ENCODE data around the gene ZNF333.
"Not testable (repeated sequence)": the region's sequence is repeated elsewhere in the genome, so short reads cannot be mapped to it uniquely, and the experiment has no call there.

ZNF333 gene

GRCh38 chr19:14699641-14700040 is 9.8 kb downstream of the ZNF333 start:
- no peak for DNase-seq (ENCODE audit: low read depth)

- DNase-seq (ENCODE audit: low read depth): no peak
Measured at GRCh38 chr19:14700711-14701375, 11.0 kb downstream of the ZNF333 start.

GRCh38 chr19:14703833-14704232 is 14.0 kb downstream of the ZNF333 start:
- DNase-seq (ENCODE audit: low read depth): no peak

- DNase-seq (ENCODE audit: low read depth): no peak
Measured at GRCh38 chr19:14704450-14704849, 14.6 kb downstream of the ZNF333 start.

GRCh38 chr19:14715841-14716240 is 26.0 kb downstream of the ZNF333 start:
- no peak for DNase-seq (ENCODE audit: low read depth)

- DNase-seq (ENCODE audit: low read depth): no peak
Measured at GRCh38 chr19:14718522-14719116, 28.8 kb downstream of the ZNF333 start.

- DNase-seq (ENCODE audit: low read depth): no peak
Measured at GRCh38 chr19:14719162-14719561, 29.3 kb downstream of the ZNF333 start.

GRCh38 chr19:14722127-14722526 is 32.3 kb downstream of the ZNF333 start:
- DNase-seq (ENCODE audit: low read depth): no peak

GRCh38 chr19:14728595-14728994 is 38.7 kb downstream of the ZNF333 start:
- no peak for DNase-seq (ENCODE audit: low read depth)

GRCh38 chr19:14731200-14731599 is 41.4 kb downstream of the ZNF333 start:
- no peak for DNase-seq (ENCODE audit: low read depth)

- no peak for DNase-seq (ENCODE audit: low read depth)
Measured at GRCh38 chr19:14732510-14732909, 42.7 kb downstream of the ZNF333 start.

GRCh38 chr19:14733574-14733973 is 43.7 kb downstream of the ZNF333 start:
- DNase-seq (ENCODE audit: low read depth): no peak

GRCh38 chr19:14735915-14736314 is 46.1 kb downstream of the ZNF333 start:
- DNase-seq (ENCODE audit: low read depth): no peak

- no peak for DNase-seq (ENCODE audit: low read depth)
Measured at GRCh38 chr19:14746886-14747285, 57.0 kb downstream of the ZNF333 start.

- DNase-seq (ENCODE audit: low read depth): no peak
Measured at GRCh38 chr19:14748601-14749000, 58.8 kb downstream of the ZNF333 start.

GRCh38 chr19:14758816-14759215 is 69.0 kb downstream of the ZNF333 start:
- no peak for DNase-seq (ENCODE audit: low read depth)

- DNase-seq (ENCODE audit: low read depth): no peak
Measured at GRCh38 chr19:14761607-14762006, 71.8 kb downstream of the ZNF333 start.

GRCh38 chr19:14762111-14762510 is 72.3 kb downstream of the ZNF333 start:
- no peak for DNase-seq (ENCODE audit: low read depth)

- DNase-seq (ENCODE audit: low read depth): no peak
Measured at GRCh38 chr19:14763497-14764145, 73.8 kb downstream of the ZNF333 start.

- no peak for DNase-seq (ENCODE audit: low read depth)
Measured at GRCh38 chr19:14764401-14764800, 74.6 kb downstream of the ZNF333 start.

- not testable (repeated sequence) for DNase-seq (ENCODE audit: low read depth)
Measured at GRCh38 chr19:14765403-14765802, 75.6 kb downstream of the ZNF333 start.

- DNase-seq (ENCODE audit: low read depth): not testable (repeated sequence)
Measured at GRCh38 chr19:14765841-14766240, 76.0 kb downstream of the ZNF333 start.

GRCh38 chr19:14767466-14767971 is 77.7 kb downstream of the ZNF333 start:
- DNase-seq (ENCODE audit: low read depth): no peak
